HAP-1 (cell line): ENCODE results near the gene TNNI2.

Experiments used
- DNase-seq, 2 experiments: peaks; one replicate each; pipeline ENCODE4 v3.0.0-alpha.2; 2016 to 2020; ENCODE audit warnings: low spot score in 2 of 2
- H3K27me3 ChIP-seq: fragments of 250-450 bp; sonication (Bioruptor Pico); 2 replicates; pipeline ENCODE4 v1.5.1; 2020; ENCODE audit warnings: low read depth, mild to moderate bottlenecking, moderate library complexity
- H3K36me3 ChIP-seq: fragments of 250-450 bp; sonication (Bioruptor Pico); replicated peaks from 2 replicates; pipeline ENCODE4 v1.5.1; 2020; ENCODE audit warnings: mild to moderate bottlenecking
- H3K4me1 ChIP-seq: fragments of 250-450 bp; sonication (Bioruptor Pico); 2 replicates; pipeline ENCODE4 v1.5.1; 2020; ENCODE audit warnings: mild to moderate bottlenecking
- H3K4me3 ChIP-seq: fragments of 250-450 bp; sonication (Bioruptor Pico); 2 replicates; pipeline ENCODE4 v1.5.1; 2020; ENCODE audit warnings: mild to moderate bottlenecking, moderate library complexity
- H3K9me3 ChIP-seq: fragments of 250-450 bp; sonication (Bioruptor Pico); 2 replicates; pipeline ENCODE4 v1.5.1; 2020; ENCODE audit warnings: mild to moderate bottlenecking, moderate library complexity
- in situ Hi-C: fragments of 300-500 bp; cut with MboI; formaldehyde crosslinking; loops from 3 replicates; pipeline ENCODE4 v1.14.3; 2020; ENCODE audit warnings: low sequenced_read_pairs, inconsistent platforms, mixed read lengths

Gene TNNI2

DNA sequence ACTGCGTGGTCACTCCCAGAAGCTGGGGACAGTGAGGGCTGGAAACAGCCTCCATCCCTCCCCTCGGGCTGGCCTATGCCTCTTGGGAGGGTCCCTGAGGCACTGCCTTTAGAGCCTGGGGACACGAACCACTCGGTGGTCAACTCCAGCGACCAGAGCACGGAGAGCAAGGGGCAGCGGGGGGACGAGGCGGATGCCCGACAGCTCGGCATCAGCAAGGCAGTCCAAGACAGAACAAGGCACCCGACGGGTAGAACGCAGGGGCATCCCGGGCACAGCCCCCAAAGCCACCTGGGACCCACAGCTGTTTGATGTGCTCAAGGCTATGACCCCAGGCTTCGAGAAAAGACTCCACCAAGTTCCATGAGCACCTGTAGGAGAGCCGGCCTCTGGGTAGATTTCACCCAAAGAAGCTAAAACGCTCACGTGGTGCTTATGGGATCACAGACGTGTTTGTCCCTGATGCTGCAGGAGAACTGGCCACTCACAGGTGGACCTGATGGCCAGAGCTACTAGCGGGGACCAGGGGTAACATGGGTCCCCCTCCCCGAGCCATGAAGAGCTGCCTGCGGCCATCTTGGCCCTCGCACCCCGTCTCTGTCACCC, 13.6 kb downstream of the TNNI2 start:
- in situ Hi-C loops, result loop anchor here (25.0 kb wide), 1 partner anchor 310 kb away; the partner anchor contains the start of genes INS and TH

DNA sequence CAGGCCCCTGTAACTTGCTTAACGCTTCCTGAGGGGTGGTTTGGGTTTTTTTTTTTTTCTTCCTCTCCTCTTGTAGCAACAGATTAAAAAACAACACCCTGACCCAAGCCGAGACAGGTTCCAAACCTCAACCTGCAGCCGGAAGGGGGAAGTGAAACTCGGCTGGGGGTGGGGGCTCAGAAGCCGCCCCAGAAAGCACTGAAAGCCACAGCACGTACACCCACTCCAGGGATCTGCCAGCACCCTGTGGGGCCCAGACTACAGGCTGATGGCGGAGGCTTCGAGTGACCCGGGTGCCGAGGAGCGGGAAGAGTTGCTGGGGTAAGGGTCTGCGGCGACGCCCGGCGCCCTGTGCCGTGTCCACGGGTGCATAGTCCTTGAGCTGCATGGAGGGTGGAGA, 14.1 kb downstream of the TNNI2 start, which contains the start of gene LSP1:
Gene LSP1 (plus strand): TSS at position 208 of the 400 bp plus-strand sequence. CDS start 61 bp downstream, at position 269.
- H3K36me3 ChIP-seq, result no peaks in the 10 kb centered on the region
- no peaks in the 10 kb centered on the region for H3K4me1 ChIP-seq
- no peaks in the 10 kb centered on the region for H3K27me3 ChIP-seq
- no peak within 1 kb of the TSS for H3K4me3 ChIP-seq
- no peak for DNase-seq
- in situ Hi-C loops, result loop anchor here (25.0 kb wide), 1 partner anchor 309 kb away; the partner anchor contains the start of genes INS and TH
- H3K9me3 ChIP-seq, result no peaks in the 10 kb centered on the region

More for the DNA sequence above, 13.6 kb downstream of the TNNI2 start:
- H3K27me3 ChIP-seq, result no peaks in the 10 kb centered on the region
- H3K4me1 ChIP-seq, result no peaks in the 10 kb centered on the region
- no peaks in the 10 kb centered on the region for H3K9me3 ChIP-seq
- H3K4me3 ChIP-seq, result no peak overlapping the region
- no peaks in the 10 kb centered on the region for H3K36me3 ChIP-seq
- no peak for DNase-seq

DNA sequence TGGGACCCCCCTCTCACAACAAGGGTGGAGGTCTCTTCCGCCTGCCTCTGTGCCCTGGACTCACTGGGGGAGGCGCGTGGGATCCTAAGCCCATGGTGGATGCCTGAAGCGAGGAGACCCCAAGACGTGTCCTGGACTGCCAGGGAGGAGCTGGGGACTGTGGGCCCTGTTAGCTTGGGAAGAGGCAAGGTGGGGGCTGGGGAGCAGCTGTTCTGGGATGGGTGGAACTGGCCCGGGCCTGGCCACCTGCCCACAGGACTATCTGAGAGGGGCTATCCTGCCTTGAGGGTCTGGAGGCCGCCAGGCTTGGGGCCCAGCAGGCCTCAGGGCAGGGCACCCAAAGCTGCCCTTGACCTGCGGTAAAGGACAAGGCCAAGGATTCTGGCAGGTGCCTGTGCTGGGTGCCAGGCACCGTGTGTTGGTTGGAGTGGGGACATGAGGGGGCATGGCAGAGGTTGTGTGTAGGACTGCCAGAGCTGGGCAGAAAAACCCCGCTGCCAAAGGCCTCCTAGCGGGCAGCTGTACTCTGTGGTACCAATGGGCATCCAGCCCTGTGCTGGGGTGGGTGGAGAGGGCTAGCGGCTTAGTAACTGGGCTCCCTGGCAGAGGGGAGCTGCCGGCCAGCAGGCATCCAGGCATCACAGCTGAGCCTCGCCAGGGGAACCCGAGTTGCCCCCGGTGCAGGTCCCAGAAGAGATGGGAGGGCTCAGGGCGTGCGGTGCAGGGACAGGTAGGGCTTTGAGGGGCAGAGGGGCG, 14.8 kb downstream of the TNNI2 start:
- DNase-seq, result no peak
- no peak overlapping the region for H3K4me3 ChIP-seq
- in situ Hi-C loops, result loop anchor here (25.0 kb wide), 1 partner anchor 309 kb away; the partner anchor contains the start of genes INS and TH
- H3K4me1 ChIP-seq, result no peaks in the 10 kb centered on the region
- H3K9me3 ChIP-seq, result no peaks in the 10 kb centered on the region
- H3K36me3 ChIP-seq, result no peaks in the 10 kb centered on the region
- H3K27me3 ChIP-seq, result no peaks in the 10 kb centered on the region

DNA sequence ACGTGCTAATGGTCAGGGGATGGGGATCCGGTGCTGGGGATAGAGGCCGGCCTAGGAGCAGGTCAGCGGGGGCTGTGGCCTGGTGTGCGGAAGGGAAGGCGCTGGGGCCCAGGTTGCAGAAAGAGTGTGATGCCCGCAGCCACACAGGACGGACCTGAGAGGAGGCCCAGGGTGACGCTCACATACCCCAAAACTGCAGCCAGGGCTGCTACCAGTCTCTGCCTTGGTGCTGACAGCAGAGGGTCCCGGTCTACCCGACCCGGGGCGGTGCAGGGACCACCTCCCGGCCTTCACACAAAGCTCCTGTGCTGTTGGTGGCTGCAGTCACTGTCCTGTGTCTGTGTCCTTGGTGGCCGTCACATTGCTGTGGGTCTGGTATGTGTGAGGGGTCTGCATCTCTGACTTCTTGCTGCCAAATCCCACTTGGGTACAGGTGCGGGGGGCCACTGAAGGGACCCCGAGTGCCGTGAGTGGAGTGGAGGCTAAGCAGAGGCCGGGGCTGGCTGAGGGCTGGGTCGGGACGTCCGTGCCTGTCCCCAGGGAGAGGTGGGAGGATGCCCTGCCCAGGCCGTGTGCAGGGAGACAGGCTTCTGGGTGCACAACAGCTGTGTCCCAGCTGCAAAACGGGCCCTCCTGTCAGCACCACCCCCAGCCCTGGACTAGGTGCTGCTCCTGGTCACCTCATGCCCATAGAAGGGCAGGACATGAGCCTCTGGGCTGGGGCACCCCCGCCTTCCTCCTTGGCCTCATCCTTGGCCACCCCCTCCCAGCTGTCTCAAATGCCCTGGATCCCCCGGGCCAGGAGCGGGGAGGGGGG, 15.6 kb downstream of the TNNI2 start:
- in situ Hi-C loops, result loop anchor here (25.0 kb wide), 1 partner anchor 308 kb away; the partner anchor contains the start of genes INS and TH
- no peaks in the 10 kb centered on the region for H3K27me3 ChIP-seq
- no peaks in the 10 kb centered on the region for H3K9me3 ChIP-seq
- H3K36me3 ChIP-seq, result no peaks in the 10 kb centered on the region
- no peak overlapping the region for H3K4me3 ChIP-seq
- no peak for DNase-seq
- H3K4me1 ChIP-seq, result no peaks in the 10 kb centered on the region

DNA sequence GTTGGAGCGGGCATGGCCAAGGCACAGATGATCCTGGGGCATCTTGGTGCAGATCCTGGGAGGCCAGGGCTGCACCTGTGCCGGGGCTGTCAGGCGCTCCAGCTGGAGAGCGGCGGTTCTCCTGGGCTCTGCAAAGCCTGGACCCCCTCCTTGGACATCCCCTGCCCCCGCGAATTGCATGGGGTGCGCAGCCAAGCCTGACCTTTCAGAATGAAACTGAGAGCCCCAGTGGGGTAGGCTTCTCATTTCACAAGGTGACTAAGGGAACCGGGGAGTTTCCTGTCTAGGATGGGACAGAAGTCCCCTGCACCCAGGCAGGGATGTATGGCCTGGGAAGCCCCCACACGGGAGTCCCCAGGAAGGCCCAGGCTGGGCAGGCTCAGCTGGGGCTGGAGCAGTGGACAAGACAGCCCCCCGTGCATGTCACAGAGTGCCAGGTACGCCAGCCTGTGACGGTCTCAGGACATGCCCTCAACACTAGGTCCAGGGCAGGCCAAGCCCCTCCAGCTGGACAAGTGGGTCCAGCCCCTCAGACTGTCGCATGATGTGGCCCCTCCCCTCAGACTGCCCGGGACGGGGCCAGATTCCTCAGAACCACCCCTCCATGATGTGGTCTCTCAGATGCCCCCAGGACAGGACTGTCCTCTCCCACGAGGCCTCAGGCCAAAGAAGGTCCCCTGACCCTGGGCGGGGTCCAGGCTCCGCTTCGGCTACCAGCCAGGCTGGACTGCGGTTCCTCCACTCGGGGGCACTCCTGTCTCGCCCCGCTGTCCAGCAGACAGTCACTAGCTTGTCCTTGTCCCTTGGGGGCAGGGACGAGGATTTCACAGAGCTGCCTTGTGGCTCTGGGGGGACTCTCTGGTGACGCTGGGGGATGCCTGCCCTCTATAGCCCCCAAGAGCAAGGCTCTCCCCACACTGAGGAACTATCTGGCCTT, 16.4 kb downstream of the TNNI2 start:
- no peaks in the 10 kb centered on the region for H3K9me3 ChIP-seq
- H3K36me3 ChIP-seq, result no peaks in the 10 kb centered on the region
- in situ Hi-C loops, result loop anchor here (25.0 kb wide), 1 partner anchor 307 kb away; the partner anchor contains the start of genes INS and TH
- H3K27me3 ChIP-seq, result no peaks in the 10 kb centered on the region
- no peaks in the 10 kb centered on the region for H3K4me1 ChIP-seq
- DNase-seq, result no peak
- no peak overlapping the region for H3K4me3 ChIP-seq

DNA sequence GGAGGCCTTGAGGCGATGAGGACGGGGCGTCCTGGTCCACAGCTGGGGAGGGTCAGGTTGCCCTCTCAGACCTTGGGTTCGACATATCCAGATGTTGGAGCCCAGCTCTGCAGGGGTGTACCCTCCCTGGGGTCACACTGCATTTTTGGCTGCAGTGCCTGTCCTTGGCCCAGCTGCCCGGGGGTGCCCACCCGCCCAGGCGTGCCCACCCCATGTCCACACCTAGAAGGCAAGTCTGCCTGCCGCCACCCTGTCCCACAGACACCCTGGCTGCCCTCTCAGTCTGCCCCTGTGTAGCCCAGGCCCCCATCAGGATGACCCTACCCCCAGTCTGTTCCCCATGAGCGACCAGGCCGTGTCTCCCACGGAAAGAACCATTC, 17.1 kb downstream of the TNNI2 start:
- in situ Hi-C loops, result loop anchor here (25.0 kb wide), 1 partner anchor 306 kb away; the partner anchor contains the start of genes INS and TH
- no peaks in the 10 kb centered on the region; the same call in 1 of the 2 replicates for H3K27me3 ChIP-seq

DNA sequence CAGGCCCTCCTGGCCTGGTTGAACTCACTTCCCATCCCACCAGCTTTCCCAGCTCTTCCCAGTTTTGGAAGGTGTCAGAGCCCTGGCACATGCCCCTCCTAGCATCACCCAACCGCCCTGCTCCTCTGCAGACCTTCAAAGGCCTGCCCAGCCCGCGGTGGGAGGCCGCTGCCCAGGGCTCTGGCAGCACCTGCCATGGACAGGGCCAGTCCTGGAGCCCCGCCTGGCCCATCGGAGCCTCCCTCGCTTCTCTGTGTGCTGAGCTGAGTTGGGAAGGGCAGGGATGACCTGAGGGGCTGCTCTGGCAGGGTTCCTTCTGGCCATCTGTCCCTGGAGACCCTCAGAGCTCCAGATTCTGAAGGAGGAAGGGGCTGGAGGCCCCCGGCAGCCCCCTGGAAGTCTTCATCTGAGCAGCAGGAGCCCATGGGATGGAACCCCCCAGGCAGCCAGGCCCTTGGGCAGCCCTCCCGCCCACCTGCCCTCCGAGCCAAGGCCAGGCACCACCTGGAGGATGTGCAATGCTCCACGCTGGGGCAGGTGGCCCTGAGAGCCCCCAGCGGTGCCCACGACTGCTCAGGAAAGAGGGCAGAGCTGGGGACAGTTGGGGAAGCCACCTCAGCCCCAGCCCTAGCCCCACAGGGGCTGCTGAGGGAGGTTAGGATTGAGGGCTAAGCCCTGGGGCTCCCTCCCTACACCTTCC, 17.7 kb downstream of the TNNI2 start:
- Histone ChIP-seq H3K4me3 (no peak overlapping the region), H3K4me1 (no peaks in the 10 kb centered on the region), H3K36me3 (no peaks in the 10 kb centered on the region), H3K9me3 (no peaks in the 10 kb centered on the region), H3K27me3 (no peaks in the 10 kb centered on the region; the same call in 1 of the 2 replicates)
- no peak for DNase-seq
- in situ Hi-C loops, result loop anchor here (25.0 kb wide), 1 partner anchor 306 kb away; the partner anchor contains the start of genes INS and TH

More for the DNA sequence above, 17.1 kb downstream of the TNNI2 start:
- Histone ChIP-seq H3K4me3 (no peak overlapping the region), H3K36me3 (no peaks in the 10 kb centered on the region), H3K4me1 (no peaks in the 10 kb centered on the region), H3K9me3 (no peaks in the 10 kb centered on the region)
- DNase-seq, result no peak

DNA sequence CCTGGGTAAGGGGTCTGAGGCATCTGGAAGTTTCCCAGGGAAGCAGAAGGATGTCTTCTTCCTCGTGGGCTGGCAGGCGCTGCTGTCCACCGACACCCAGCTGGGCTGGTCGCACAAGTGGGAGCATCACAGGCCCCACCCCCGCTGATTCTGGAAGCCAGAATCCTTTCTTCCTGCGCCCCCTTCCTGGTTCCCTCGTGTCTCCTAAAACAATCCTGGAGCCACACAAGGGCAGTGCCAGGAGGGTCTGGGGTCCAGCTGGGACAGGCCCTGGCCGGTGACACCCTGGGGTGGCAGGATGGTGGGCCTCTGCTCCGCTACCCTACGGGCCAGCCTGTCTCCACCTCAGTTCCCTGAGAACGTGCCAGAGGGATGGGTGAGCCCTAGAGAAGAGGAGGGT, 18.3 kb downstream of the TNNI2 start:
- H3K9me3 ChIP-seq, result no peaks in the 10 kb centered on the region
- in situ Hi-C loops, result loop anchor here (25.0 kb wide), 1 partner anchor 305 kb away; the partner anchor contains the start of genes INS and TH
- no peaks in the 10 kb centered on the region for H3K4me1 ChIP-seq
- no peak overlapping the region for H3K4me3 ChIP-seq
- no peaks in the 10 kb centered on the region; the same call in 1 of the 2 replicates for H3K27me3 ChIP-seq
- no peaks in the 10 kb centered on the region for H3K36me3 ChIP-seq
- no peak for DNase-seq

DNA sequence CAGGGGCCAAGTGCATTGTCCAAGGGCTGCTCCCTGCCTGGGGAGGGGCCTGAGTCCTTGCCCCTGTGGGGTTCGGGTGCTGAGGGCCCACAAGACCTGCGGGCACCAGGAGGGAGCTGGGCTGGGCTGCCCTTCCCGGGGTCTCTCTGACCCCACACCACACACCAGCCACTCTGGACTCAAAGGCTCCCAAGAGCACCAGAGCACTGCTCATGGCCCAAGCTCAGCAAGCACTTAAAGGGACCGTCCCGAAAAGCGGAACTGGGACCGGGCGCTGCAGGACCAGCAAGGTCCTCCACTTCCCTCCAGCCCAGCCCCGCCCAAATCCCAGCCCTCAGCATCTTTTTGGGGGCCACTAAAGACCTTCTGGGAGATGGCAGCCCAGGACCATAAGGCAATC, 19.4 kb downstream of the TNNI2 start:
- Histone ChIP-seq H3K27me3 (no peaks in the 10 kb centered on the region; the same call in 1 of the 2 replicates), H3K4me1 (no peaks in the 10 kb centered on the region), H3K9me3 (no peaks in the 10 kb centered on the region), H3K36me3 (no peaks in the 10 kb centered on the region), H3K4me3 (no peak overlapping the region)
- DNase-seq, result no peak
- in situ Hi-C loops, result loop anchor here (25.0 kb wide), 1 partner anchor 304 kb away; the partner anchor contains the start of genes INS and TH

DNA sequence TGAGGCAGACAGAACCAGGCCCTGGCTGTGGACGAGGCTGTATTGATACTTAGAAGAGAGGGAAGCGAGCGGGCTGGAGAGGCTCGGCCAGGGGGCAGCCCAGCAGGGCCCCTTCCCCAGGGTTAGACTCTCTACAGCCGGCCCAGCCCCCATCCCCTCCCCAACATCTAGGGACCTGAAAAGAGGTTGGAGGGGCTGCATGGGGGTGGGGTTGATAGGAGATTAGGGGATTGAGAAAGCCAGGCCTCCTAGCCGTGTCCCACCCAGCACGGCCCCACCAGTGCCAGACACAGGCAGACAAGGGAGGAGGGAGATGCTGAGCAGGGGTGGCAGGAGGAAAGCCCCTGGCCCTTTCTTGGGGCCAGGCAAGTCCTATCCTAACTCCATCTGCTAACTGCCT, 19.8 kb downstream of the TNNI2 start:
- no peaks in the 10 kb centered on the region for H3K36me3 ChIP-seq
- no peaks in the 10 kb centered on the region for H3K9me3 ChIP-seq
- DNase-seq, result no peak
- no peaks in the 10 kb centered on the region for H3K4me1 ChIP-seq
- H3K27me3 ChIP-seq, result no peaks in the 10 kb centered on the region; the same call in 1 of the 2 replicates
- in situ Hi-C loops, result loop anchor here (25.0 kb wide), 1 partner anchor 304 kb away; the partner anchor contains the start of genes INS and TH
- H3K4me3 ChIP-seq, result no peak overlapping the region

DNA sequence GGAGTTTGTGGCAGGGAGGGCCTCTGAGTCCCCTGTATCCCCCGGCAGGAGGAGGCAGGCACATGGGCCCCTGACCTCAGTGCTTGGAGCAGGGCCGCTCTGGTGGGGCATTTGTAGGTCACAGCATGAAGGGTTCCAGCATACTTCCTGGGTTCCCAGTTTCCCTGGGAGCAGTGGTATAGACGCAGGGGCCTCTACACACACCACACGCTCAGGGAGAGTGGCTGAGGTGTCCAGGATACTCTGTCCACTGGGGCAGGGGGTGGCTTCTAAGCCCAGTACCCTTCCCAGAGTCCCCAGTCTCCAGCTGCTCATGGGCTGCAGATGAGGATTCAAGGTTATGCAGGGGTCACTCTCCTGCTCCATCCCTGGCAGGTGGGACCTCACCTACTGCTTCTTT, 20.2 kb downstream of the TNNI2 start:
- no peaks in the 10 kb centered on the region; the same call in 1 of the 2 replicates for H3K27me3 ChIP-seq
- H3K4me1 ChIP-seq, result no peaks in the 10 kb centered on the region
- H3K9me3 ChIP-seq, result no peaks in the 10 kb centered on the region
- H3K4me3 ChIP-seq, result no peak overlapping the region
- no peak for DNase-seq
- in situ Hi-C loops, result loop anchor here (25.0 kb wide), 1 partner anchor 303 kb away; the partner anchor contains the start of genes INS and TH
- H3K36me3 ChIP-seq, result no peaks in the 10 kb centered on the region

DNA sequence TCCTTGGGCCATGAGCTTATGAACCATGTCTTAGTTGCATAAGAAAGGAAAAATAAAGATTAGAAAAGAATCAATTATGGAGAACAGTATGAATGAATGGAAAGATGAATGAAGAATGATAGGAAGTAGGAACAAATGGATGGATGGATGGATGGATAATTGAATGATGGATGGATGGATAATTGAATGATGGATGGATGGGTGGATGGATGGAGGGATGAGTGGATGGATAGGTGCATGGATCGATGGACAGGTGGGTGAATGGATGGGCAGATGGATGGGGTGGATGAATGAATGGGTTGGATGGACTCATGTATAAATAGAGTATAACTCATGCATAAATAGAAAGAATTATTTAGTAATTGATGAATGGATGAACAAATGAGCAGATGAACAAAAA, 21.3 kb downstream of the TNNI2 start:
- DNase-seq, result no peak

More for the DNA sequence above, 21.3 kb downstream of the TNNI2 start:
- in situ Hi-C loops, result loop anchor here (25.0 kb wide), 1 partner anchor 302 kb away; the partner anchor contains the start of genes INS and TH
- H3K4me3 ChIP-seq, result no peak overlapping the region
- no peaks in the 10 kb centered on the region for H3K4me1 ChIP-seq
- H3K27me3 ChIP-seq, result no peaks in the 10 kb centered on the region; the same call in 1 of the 2 replicates
- no peaks in the 10 kb centered on the region for H3K36me3 ChIP-seq
- no peaks in the 10 kb centered on the region for H3K9me3 ChIP-seq
